ENCODE data around the gene CASP9. TPM values are rescaled to one million over a fixed set of nuclear protein-coding genes. Genes with fewer than 3 reads are reported as not detected.
"Not testable (repeated sequence)": the region's sequence is repeated elsewhere in the genome, so short reads cannot be mapped to it uniquely, and the experiment has no call there.

CASP9 gene
- total RNA-seq, 1 experiment from 2014 or later, result 8.0 TPM

- no peaks in the 10 kb centered on the region for H3K36me3 ChIP-seq (ENCODE audit: low read depth, low read length)
- no peak for ATAC-seq
- no peak within 1 kb of the TSS for H3K4me2 ChIP-seq (ENCODE audit: low read length)
- POLR2A ChIA-PET (ENCODE audit: unreplicated experiment), result no interaction called here
- DNase-seq, result no peak
- no peaks in the 10 kb centered on the region for H4K20me1 ChIP-seq (ENCODE audit: low read length)
- no peak within 1 kb of the TSS for H3K27ac ChIP-seq (ENCODE audit: low read length)
- no peak within 1 kb of the TSS for H3K4me3 ChIP-seq (ENCODE audit: low read length)
- H3K79me2 ChIP-seq (ENCODE audit: low read length), result no peaks in the 10 kb centered on the region
- CTCF ChIA-PET, result no interaction called here
- H3K27me3 ChIP-seq (ENCODE audit: low read length), result no peaks in the 10 kb centered on the region
- H3K4me1 ChIP-seq (ENCODE audit: insufficient read depth, low read length), result no peaks in the 10 kb centered on the region
- no TSS peak for BruUV-seq (replicated peaks)
- no peaks in the 10 kb centered on the region for H3F3A ChIP-seq (ENCODE audit: low read length, unreplicated experiment)
- TF ChIP-seq CTCF (conservative IDR thresholded peaks at IDR 0.05; ENCODE audit: low read depth, low read length) (no peak), EZH2 (IDR thresholded peaks at IDR 0.05; ENCODE audit: low read length, unreplicated experiment) (no peak), EZH2phosphoT487 (IDR thresholded peaks at IDR 0.05; ENCODE audit: borderline replicate concordance, low read length) (no peak)
- intact Hi-C loops (cut with micrococcal nuclease), result no loop called here
- no peaks in the 10 kb centered on the region for H3K9me2 ChIP-seq (replicated peaks; ENCODE audit: low read length)
- no peaks in the 10 kb centered on the region for H3K9me3 ChIP-seq (ENCODE audit: low read length)
- H2AFZ ChIP-seq (ENCODE audit: low read length), result no peak within 1 kb of the TSS
- H3K9ac ChIP-seq (ENCODE audit: low read length), result no peak within 1 kb of the TSS
Observed at GRCh38 chr1:15475752-15476314, 48.2 kb downstream of the CASP9 start, which contains the start of gene CELA2B. Gene CELA2B, plus strand, starts transcription at chr1:15476104. Its CDS starts 22 bp downstream, at chr1:15476126.

GRCh38 chr1:15472587-15472986 lies 51.4 kb downstream of the CASP9 start:
- POLR2A ChIA-PET (ENCODE audit: unreplicated experiment), result no interaction called here
- H3K9ac ChIP-seq (ENCODE audit: low read length), result no peak overlapping the region
- H3K9me3 ChIP-seq (ENCODE audit: low read length), result no peaks in the 10 kb centered on the region
- DNase-seq, result no peak
- CTCF ChIA-PET, result no interaction called here
- no TSS peak for BruUV-seq (replicated peaks)
- no peaks in the 10 kb centered on the region for H4K20me1 ChIP-seq (ENCODE audit: low read length)
- H3K4me1 ChIP-seq (ENCODE audit: insufficient read depth, low read length), result no peaks in the 10 kb centered on the region
- no peak overlapping the region for H3K4me2 ChIP-seq (ENCODE audit: low read length)
- no peaks in the 10 kb centered on the region for H3K79me2 ChIP-seq (ENCODE audit: low read length)
- H3K4me3 ChIP-seq (ENCODE audit: low read length), result no peak overlapping the region
- H2AFZ ChIP-seq (ENCODE audit: low read length), result no peak overlapping the region
- ATAC-seq, result no peak
- H3K36me3 ChIP-seq (ENCODE audit: low read depth, low read length), result no peaks in the 10 kb centered on the region
- H3K27me3 ChIP-seq (ENCODE audit: low read length), result no peaks in the 10 kb centered on the region
- no peaks in the 10 kb centered on the region for H3K9me2 ChIP-seq (replicated peaks; ENCODE audit: low read length)
- no peak for TF ChIP-seq CTCF (conservative IDR thresholded peaks at IDR 0.05; ENCODE audit: low read depth, low read length)
- H3K27ac ChIP-seq (ENCODE audit: low read length), result no peak overlapping the region
- H3F3A ChIP-seq (ENCODE audit: low read length, unreplicated experiment), result no peaks in the 10 kb centered on the region
- intact Hi-C loops (cut with micrococcal nuclease), result no loop called here

GRCh38 chr1:15471723-15472122 lies 52.3 kb downstream of the CASP9 start:
- H3K27me3 ChIP-seq (ENCODE audit: low read length); H3K4me3 ChIP-seq (ENCODE audit: low read length); H3F3A ChIP-seq (ENCODE audit: low read length, unreplicated experiment); CTCF ChIA-PET; H3K4me1 ChIP-seq (ENCODE audit: insufficient read depth, low read length); POLR2A ChIA-PET (ENCODE audit: unreplicated experiment); H3K9me3 ChIP-seq (ENCODE audit: low read length); DNase-seq; H2AFZ ChIP-seq (ENCODE audit: low read length); BruUV-seq (replicated peaks); H3K9ac ChIP-seq (ENCODE audit: low read length); H3K79me2 ChIP-seq (ENCODE audit: low read length); H3K36me3 ChIP-seq (ENCODE audit: low read depth, low read length); intact Hi-C loops (cut with micrococcal nuclease); H3K9me2 ChIP-seq (replicated peaks; ENCODE audit: low read length); ATAC-seq; H3K27ac ChIP-seq (ENCODE audit: low read length); H3K4me2 ChIP-seq (ENCODE audit: low read length); H4K20me1 ChIP-seq (ENCODE audit: low read length): not testable (repeated sequence)

- POLR2A ChIA-PET (ENCODE audit: unreplicated experiment); H3K4me3 ChIP-seq (ENCODE audit: low read length); H2AFZ ChIP-seq (ENCODE audit: low read length); H3K9me3 ChIP-seq (ENCODE audit: low read length); BruUV-seq (replicated peaks); H3F3A ChIP-seq (ENCODE audit: low read length, unreplicated experiment); ATAC-seq; DNase-seq; H3K9ac ChIP-seq (ENCODE audit: low read length); H3K27ac ChIP-seq (ENCODE audit: low read length); H3K4me1 ChIP-seq (ENCODE audit: insufficient read depth, low read length); intact Hi-C loops (cut with micrococcal nuclease); H3K4me2 ChIP-seq (ENCODE audit: low read length); H3K27me3 ChIP-seq (ENCODE audit: low read length); H3K36me3 ChIP-seq (ENCODE audit: low read depth, low read length); H4K20me1 ChIP-seq (ENCODE audit: low read length); H3K9me2 ChIP-seq (replicated peaks; ENCODE audit: low read length); H3K79me2 ChIP-seq (ENCODE audit: low read length); CTCF ChIA-PET: not testable (repeated sequence)
Observed at GRCh38 chr1:15471067-15471466, 52.9 kb downstream of the CASP9 start.

- H4K20me1 ChIP-seq (ENCODE audit: low read length); BruUV-seq (replicated peaks); H3K27ac ChIP-seq (ENCODE audit: low read length); H3K36me3 ChIP-seq (ENCODE audit: low read depth, low read length); H3K9ac ChIP-seq (ENCODE audit: low read length); POLR2A ChIA-PET (ENCODE audit: unreplicated experiment); intact Hi-C loops (cut with micrococcal nuclease); H3K4me2 ChIP-seq (ENCODE audit: low read length); H3K9me3 ChIP-seq (ENCODE audit: low read length); H3K79me2 ChIP-seq (ENCODE audit: low read length); H3K4me3 ChIP-seq (ENCODE audit: low read length); CTCF ChIA-PET; DNase-seq; ATAC-seq; H2AFZ ChIP-seq (ENCODE audit: low read length); H3F3A ChIP-seq (ENCODE audit: low read length, unreplicated experiment); H3K4me1 ChIP-seq (ENCODE audit: insufficient read depth, low read length); H3K9me2 ChIP-seq (replicated peaks; ENCODE audit: low read length); H3K27me3 ChIP-seq (ENCODE audit: low read length): not testable (repeated sequence)
Observed at GRCh38 chr1:15469821-15470448, 54.1 kb downstream of the CASP9 start.
